ENCODE data around the gene NPB. TPM values are rescaled to one million over a fixed set of nuclear protein-coding genes. Genes with fewer than 3 reads are reported as not detected.

Gene NPB
- total RNA-seq, 6 donors from 2014 or later = 0.37 to 1.8 (median 0.94) TPM; not detected in 3

- peaks cover 6 to 56% (median 22%) of the 10 kb centered on the region in 4 donors for H3K36me3 ChIP-seq
- H3K9me3 ChIP-seq = no peaks in the 10 kb centered on the region
- H3K4me3 ChIP-seq = peak within 1 kb of the TSS; percentile 91 to 100 (median 94)
- ATAC-seq (ENCODE audit: low FRiP score in 2 of 2) = peak in 1 of 2 donors; percentile 92
- WGBS, 2 donors = 0% methylated on average over 2 to 70 of the region's 95 CpGs
- peak in 1 of 2 donors; percentile 98 for DNase-seq
- H3K4me1 ChIP-seq = peaks cover 36 to 68% (median 38%) of the 10 kb centered on the region in 4 donors
- TF ChIP-seq POLR2A (IDR thresholded peaks at IDR 0.05) = peak in 3 of 4 donors; percentile 77 to 93 (median 82)
- no peak for TF ChIP-seq EP300 (IDR thresholded peaks at IDR 0.05)
- TF ChIP-seq CTCF (IDR thresholded peaks at IDR 0.05) = no peak
- TF ChIP-seq POLR2AphosphoS5 (IDR thresholded peaks at IDR 0.05) = peak; percentile 81 to 85
- H3K27ac ChIP-seq = peak within 1 kb of the TSS; percentile 93 to 98 (median 96)
- H3K27me3 ChIP-seq = no peaks in the 10 kb centered on the region
Measured at GRCh38 chr17:81859906-81860755, 41.9 kb upstream of the NPB start, which contains the start of gene P4HB. P4HB (minus strand) TSS chr17:81860535; CDS start chr17:81860471, 64 bp downstream.

- H3K27ac ChIP-seq = peak overlapping the region; percentile 93 to 98 (median 96)
- peak overlapping the region; percentile 65 to 97 (median 91) for H3K4me3 ChIP-seq
- H3K36me3 ChIP-seq = peaks cover 0 to 56% (median 24%) of the 10 kb centered on the region in 4 donors
- peak; percentile 99 to 100 for DNase-seq
- peak; percentile 95 to 99 for ATAC-seq (ENCODE audit: low FRiP score in 2 of 2)
- H3K9me3 ChIP-seq = no peaks in the 10 kb centered on the region
- 0% methylated on average over 55 of the region's 74 CpGs; no CpG with 5 or more reads in 1 of the 2 donors for WGBS, 2 donors
- peak in 1 of 4 donors; percentile 82 for TF ChIP-seq EP300 (IDR thresholded peaks at IDR 0.05)
- peak; percentile 86 to 98 (median 90) for TF ChIP-seq POLR2A (IDR thresholded peaks at IDR 0.05)
- peak; percentile 99 to 100 for TF ChIP-seq POLR2AphosphoS5 (IDR thresholded peaks at IDR 0.05)
- peak in 3 of 6 experiments; percentile 44 to 52 (median 48) for TF ChIP-seq CTCF (IDR thresholded peaks at IDR 0.05)
- no peaks in the 10 kb centered on the region for H3K27me3 ChIP-seq
- peaks cover 36 to 64% (median 38%) of the 10 kb centered on the region in 4 donors for H3K4me1 ChIP-seq
Measured at GRCh38 chr17:81860756-81861568, 41.1 kb upstream of the NPB start.

GRCh38 chr17:81863123-81863675, 38.8 kb upstream of the NPB start:
- ATAC-seq (ENCODE audit: low FRiP score in 2 of 2) (no peak), DNase-seq (no peak)
- TF ChIP-seq EP300 (IDR thresholded peaks at IDR 0.05) (no peak), POLR2AphosphoS5 (IDR thresholded peaks at IDR 0.05) (no peak), POLR2A (IDR thresholded peaks at IDR 0.05) (no peak), CTCF (IDR thresholded peaks at IDR 0.05) (no peak)
- no peaks in the 10 kb centered on the region for H3K9me3 ChIP-seq
- H3K4me3 ChIP-seq = no peak overlapping the region
- peak overlapping the region in 1 of 4 donors; percentile 33 for H3K27ac ChIP-seq
- H3K4me1 ChIP-seq = peaks cover 37 to 70% (median 42%) of the 10 kb centered on the region in 4 donors
- no peaks in the 10 kb centered on the region for H3K27me3 ChIP-seq
- peaks cover under 1 to 54% (median 24%) of the 10 kb centered on the region in 4 donors for H3K36me3 ChIP-seq
- 77 to 79% methylated on average over 6 of the region's 6 CpGs for WGBS, 2 donors

GRCh38 chr17:81863833-81864768, 37.9 kb upstream of the NPB start:
- 65 to 84% methylated on average over 4 to 9 of the region's 9 CpGs for WGBS, 2 donors
- DNase-seq = no peak
- Histone ChIP-seq H3K27ac (no peak overlapping the region), H3K27me3 (no peaks in the 10 kb centered on the region), H3K9me3 (no peaks in the 10 kb centered on the region), H3K4me3 (no peak overlapping the region), H3K36me3 (peaks cover 8 to 54% (median 26%) of the 10 kb centered on the region in 4 donors), H3K4me1 (peaks cover 37 to 70% (median 40%) of the 10 kb centered on the region in 4 donors)
- ATAC-seq (ENCODE audit: low FRiP score in 2 of 2) = no peak
- TF ChIP-seq CTCF (IDR thresholded peaks at IDR 0.05) (no peak), POLR2A (IDR thresholded peaks at IDR 0.05) (no peak), POLR2AphosphoS5 (IDR thresholded peaks at IDR 0.05) (no peak), EP300 (IDR thresholded peaks at IDR 0.05) (no peak)
